GM18508 (cell line): ENCODE measurements around the gene PRTFDC1.
"Not testable (repeated sequence)": the region's sequence is repeated elsewhere in the genome, so short reads cannot be mapped to it uniquely, and the experiment has no call there.

Experiments used
- ATAC-seq: cut with Tn5 transposase; IDR thresholded peaks from one replicate; pipeline ENCODE4 v1.9.1; 2021; ENCODE audit warnings: moderate number of reproducible peaks; ENCODE audit not compliant: insufficient read depth, unreplicated experiment

The PRTFDC1 gene, protein sequence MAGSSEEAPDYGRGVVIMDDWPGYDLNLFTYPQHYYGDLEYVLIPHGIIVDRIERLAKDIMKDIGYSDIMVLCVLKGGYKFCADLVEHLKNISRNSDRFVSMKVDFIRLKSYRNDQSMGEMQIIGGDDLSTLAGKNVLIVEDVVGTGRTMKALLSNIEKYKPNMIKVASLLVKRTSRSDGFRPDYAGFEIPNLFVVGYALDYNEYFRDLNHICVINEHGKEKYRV

GRCh38 chr10:24952143-24952706 is at the start of gene PRTFDC1:
Gene PRTFDC1 (minus strand): TSS chr10:24952606. CDS start chr10:24952575, 31 bp downstream.
- no peak for ATAC-seq

DNA sequence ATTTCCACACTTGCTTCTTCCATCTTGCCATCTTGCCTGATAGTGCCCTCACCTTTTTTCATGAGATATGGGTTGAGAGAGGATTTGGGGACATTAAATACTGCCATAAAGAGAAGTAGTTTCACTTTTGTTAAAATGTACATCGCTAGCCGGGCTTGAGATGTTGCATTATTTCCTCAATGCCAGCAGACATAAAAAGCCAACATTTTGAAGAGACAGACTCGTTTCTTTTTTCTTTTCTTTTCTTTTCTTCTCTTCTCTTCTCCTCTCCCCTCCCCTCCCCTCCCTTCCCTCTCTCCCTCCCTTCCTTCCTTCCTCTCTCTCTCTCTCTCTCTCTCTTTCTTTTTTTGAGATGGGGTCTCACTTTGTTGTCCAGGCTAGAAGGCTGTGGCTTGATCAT is 45.6 kb upstream of the PRTFDC1 start:
- no peak for ATAC-seq

DNA sequence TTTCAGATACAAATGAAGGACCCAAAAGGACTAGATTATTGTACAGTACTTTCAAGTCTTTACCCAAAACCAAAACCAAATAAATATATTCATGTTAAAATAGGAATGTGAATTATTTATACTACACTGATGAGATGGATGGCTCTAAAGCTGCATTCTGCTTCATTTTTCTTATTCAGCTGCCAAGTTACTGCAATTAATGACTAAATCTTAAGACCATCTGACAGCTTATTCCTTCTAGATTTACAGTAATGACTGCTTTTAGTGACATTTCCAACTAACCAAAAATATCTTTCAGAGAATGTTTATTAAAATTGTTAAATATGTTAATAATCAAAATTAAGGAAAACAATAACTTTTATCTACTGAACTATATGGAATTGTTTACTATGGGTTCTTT is 42.7 kb upstream of the PRTFDC1 start:
- ATAC-seq = no peak

GRCh38 chr10:24993237-24993958 is 41.0 kb upstream of the PRTFDC1 start:
- no peak for ATAC-seq

DNA sequence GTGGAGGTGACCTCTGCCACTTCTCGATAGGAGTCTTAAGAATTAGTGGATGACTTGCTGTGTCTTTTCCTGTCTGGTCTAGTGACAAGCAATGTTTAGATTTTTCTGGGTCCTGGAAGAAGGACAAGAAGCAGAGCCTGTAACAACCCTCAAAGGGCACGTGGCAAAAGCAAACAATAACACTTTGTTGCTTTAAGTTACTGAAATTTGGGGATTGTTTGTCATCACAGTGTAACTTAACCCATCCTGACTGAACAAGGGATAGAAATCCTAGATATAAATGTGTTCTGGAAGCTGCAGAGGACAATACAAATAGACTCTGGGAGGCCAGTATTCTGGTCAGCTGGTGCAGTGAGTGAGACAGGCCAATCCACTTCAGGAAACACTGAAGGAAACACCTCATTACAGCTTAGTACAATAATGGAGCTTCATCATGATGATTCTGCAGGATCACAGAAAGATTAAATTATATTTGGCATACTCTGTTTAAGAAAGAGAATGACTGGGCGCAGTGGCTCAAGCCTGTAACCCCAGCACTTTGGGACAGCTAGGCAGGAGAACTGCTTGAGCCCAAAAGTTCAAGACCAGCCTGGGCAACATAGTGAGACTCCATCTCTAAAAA is 40.2 kb upstream of the PRTFDC1 start:
- no peak for ATAC-seq

DNA sequence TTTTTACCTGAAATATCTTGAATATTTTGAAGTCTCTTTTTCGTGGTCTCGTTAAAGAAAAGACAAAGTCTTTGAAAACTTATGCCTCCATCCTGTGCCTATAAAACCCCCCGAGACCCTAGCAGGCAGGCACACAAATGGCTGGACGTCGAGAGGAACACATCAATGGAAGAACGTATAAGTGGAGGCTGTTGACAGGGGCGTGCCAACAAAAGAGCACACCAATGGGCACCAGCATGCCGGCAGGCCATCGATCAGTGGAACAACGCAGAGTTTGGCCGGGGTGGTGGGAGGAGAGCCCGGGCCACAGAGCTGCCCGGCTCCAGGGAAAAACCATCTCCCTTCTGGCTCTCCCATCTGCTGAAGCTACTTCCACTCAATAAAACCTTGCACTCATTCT is 38.9 kb upstream of the PRTFDC1 start:
- ATAC-seq = no peak

GRCh38 chr10:24989867-24990266 is 37.5 kb upstream of the PRTFDC1 start:
- ATAC-seq = no peak

DNA sequence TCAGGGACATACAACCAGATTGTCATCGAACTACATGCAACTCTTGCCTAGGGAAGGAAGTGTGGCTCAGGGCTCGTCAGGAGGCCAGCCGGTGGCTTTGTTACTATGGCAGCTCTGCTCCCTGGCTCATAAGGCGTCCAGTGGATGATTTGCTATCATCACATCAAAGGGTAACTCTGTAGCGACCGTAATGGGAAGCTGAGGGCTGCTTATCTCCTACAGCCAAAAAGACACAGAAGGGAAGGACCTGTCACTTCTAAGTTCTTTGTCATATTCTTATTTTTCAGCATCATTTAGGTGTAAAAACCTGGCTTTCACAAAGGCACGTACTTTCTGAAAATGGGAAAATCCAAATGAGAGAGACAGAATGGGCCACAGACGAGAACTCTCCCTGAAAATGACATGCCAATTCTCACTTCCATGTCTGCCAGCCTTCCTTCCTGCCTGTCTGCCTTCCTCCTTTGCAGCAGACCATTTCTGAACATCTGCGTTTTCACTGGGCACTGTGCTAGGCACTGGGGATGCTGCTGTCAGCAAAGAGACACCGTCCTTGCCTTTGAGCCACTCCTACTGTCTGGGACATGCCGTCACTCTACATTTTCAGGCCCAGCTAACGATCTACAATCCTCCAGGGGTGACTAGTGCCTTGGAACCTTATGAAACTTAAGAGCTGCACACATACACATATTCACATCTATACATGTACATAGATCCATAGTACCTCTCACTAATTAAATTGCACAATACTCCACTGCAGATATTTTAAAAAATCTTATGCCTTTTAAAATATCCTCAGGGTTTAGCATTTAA is 36.6 kb upstream of the PRTFDC1 start:
- ATAC-seq = no peak

GRCh38 chr10:24984906-24985305 is 32.5 kb upstream of the PRTFDC1 start:
- ATAC-seq = no peak

DNA sequence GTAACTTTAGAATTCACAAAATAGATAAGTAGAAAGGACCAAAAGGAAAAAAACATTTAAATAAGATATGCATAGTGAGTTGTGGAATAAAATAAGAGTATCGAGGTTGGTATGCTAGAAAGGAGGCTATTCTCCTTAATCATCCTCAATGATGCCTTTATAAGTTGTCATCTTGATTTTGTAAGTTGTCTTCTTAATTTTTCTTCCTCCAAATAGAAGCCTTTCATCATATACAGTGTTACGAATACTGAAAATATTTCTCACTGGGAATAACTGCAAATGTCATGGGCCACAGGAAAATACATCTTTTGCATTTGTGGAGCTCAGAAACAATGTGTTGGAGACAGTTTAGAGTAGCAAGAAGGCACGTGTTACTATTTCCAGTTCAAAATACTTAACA is 31.5 kb upstream of the PRTFDC1 start:
- no peak for ATAC-seq

- ATAC-seq = no peak
Observed at GRCh38 chr10:24983130-24983529, 30.7 kb upstream of the PRTFDC1 start.

DNA sequence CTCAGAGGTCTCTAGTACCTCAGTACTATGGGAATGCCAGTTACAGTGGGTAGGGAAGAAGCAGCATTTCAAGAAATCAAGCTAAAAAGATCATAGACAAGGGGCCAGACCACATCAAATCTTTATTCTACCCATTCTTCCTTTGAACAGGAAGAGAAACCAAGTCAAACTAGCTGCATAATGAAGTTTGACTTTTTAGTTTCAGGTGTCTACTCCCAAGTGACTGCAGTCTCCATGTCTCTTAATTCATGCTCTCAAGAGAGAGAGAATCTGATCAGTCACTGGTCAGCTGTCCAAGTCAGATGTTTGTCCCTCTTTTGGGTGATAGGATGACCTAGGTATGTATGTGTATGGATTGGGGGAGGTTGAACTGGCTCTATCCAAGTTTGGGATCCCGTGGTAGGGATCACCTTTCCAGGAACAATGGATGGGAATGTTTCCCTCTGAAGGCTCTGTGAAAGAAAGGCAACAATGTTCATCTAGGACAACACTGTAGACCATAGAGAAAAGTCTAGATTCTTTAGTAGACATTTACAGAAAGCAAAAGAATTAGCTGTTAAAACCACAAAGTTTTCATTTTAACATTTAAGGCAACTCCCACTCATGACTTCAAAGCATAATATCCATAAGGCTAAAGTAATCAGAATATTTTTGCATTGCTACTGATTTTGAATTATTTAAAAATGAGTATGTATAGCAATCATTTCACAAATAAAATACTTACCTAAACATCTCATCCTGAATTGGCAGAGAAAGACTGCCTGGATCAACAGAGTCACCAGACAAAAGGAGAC is 30.1 kb upstream of the PRTFDC1 start:
- no peak for ATAC-seq

DNA sequence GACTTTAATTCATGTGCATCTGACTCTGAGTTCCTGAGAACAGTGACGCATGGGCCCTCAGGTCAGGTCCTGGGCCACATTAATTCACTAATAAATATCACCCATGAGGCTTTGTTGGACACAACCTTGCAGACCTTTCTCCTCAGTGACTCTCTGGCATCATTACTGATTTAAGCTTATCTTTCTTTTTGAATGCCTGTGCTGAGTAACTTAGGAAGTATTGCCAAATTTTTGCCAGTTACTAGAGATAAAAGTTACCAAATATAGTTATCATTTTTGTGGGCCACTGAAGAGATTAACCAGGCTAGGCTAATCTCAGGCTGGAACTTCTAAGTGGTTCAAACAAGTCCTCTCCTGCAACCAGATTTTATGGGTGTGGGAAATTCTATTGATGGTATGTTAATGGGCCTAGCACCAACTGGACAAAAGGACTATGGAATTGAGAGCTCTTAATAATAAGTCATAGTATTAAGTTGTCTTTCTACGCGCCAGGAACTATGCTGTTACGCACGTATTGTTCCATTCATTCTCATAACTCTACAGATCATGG is 28.8 kb upstream of the PRTFDC1 start:
- no peak for ATAC-seq

DNA sequence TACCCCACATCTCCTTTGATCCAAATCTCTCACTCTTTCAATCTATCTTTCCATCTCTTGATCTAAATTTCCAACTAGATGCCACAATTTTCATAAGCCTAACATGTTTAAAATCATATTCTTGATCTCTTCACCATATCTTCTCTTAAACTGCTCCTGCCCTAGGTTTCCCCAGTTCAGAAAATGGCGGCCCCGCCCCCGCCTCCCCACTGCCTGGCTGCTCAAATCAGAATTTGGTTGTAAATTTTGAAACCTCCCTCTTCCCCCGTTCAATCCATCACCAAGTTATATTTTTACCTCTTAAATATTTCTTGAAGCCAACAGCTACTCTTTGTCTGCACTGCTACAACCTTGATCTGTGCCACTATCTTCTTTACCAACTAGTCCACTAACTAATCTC is 27.3 kb upstream of the PRTFDC1 start:
- ATAC-seq = no peak

GRCh38 chr10:24974976-24975375 is 22.6 kb upstream of the PRTFDC1 start:
- no peak for ATAC-seq

DNA sequence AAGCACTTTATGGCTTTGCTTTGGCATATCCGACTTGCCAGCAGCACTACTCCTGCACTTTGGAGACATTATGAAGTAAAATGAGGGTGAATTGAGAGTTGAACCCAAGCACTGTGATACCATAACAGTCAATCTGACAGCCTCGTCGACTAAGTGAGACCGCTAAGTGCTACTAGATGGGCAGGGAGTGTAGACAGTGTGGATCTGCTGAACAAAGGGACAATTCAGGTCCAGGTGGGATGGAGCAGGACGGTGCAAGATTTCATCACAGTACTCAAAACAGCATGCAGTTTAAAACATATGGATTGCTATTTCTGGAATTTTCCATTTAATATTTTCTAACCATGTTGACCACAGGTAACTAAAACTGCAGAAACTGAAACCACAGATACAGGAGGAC is 20.8 kb upstream of the PRTFDC1 start:
- ATAC-seq = no peak

DNA sequence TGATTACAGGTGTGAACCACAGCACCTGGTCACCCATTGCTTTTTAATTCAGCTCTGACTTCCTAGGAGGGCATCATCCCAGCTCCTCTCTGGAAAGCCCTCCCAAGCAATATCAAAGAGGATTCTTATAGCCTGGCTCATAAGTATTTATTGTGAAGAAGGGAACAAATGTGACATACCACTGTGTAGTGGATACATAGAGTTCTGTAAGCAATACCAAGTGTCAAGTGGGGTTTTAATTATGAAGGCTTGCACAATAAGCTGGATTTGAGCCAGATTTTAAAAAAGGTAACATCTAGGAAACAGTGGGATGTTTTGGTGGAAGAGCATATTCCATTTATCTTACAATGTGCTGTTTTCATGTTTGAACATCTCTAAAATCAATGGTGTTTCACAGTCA is 19.0 kb upstream of the PRTFDC1 start:
- ATAC-seq = no peak

GRCh38 chr10:24969841-24970281 is 17.5 kb upstream of the PRTFDC1 start:
- no peak for ATAC-seq

- ATAC-seq = not testable (repeated sequence)
Observed at GRCh38 chr10:24968951-24969350, 16.5 kb upstream of the PRTFDC1 start.
